Right lobe of liver (tissue), 4 donors: ENCODE measurements around the gene MYEF2.

Source experiments
- CTCF ChIP-seq, 4 donors: fragments of 200-600 bp in 3 of 4; fragments of 450-650 bp in 1 of 4; IDR thresholded peaks; one replicate each; pipeline versions ENCODE4 v1.5.1 to v1.8.0; 2016 to 2022; ENCODE audit warnings: antibody characterized with exemption in 4 of 4, mild to moderate bottlenecking in 2 of 4
- POLR2A ChIP-seq: fragments of 450-650 bp; IDR thresholded peaks from one replicate; pipeline ENCODE4 v1.6.1; 2017; ENCODE audit warnings: antibody characterized with exemption, mild to moderate bottlenecking
- donor health status: DM: no; HTN: no; CAD: no.
- donor health status: DM: no; HTN: no; CAD: no.
- donor health status: DM: no; HTN: yes; CAD: no.

- TF ChIP-seq CTCF (IDR thresholded peaks at IDR 0.05) = no peak
- no peak for TF ChIP-seq POLR2A
Observed at GRCh38 chr15:48096813-48097212, 81.3 kb downstream of the MYEF2 start.
